ENCODE measurements around the gene ZWINT.
A peak's percentile ranks its signal among the peaks of the same experiment; 100 is the strongest.

ZWINT gene

DNA sequence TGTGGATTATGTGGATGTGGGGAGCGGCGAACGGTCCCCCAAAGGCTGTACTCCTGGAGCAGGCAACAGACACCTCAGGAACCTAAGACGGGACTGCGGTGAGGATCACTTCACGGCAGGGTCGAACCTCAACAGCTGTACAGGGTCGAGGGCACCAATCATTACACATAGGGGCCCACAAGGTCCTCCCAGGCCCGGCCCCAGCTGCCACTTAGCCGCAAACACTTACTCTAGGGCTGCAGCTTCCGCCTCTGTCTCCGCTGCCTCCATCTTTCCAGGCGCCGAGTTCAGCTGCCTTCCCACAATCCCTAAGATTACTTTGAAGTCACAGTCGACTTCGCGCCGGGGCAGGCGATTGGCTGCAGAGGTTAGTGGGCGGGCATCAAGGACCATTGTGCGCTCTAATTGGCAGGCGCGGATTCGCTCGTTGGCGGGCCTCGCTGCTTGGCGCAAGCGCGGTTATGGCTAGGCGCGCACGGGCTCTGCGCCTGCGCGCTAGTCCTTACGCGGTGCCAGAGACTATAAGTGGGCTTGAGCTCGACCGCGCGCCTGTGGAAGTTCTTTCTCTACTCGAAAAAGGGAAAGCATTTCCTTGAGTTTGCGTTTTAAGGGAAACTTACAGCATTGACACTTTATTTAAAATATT is at the start of gene ZWINT:
Gene ZWINT (minus strand): TSS at position 293 of the 646 bp plus-strand sequence. CDS start 23 bp downstream, at position 270.
- peak; percentile 89 for DNase-seq

- no peak for DNase-seq
These were observed 22.7 kb upstream of the ZWINT start for GRCh38 chr10:56383806-56384205.

DNA sequence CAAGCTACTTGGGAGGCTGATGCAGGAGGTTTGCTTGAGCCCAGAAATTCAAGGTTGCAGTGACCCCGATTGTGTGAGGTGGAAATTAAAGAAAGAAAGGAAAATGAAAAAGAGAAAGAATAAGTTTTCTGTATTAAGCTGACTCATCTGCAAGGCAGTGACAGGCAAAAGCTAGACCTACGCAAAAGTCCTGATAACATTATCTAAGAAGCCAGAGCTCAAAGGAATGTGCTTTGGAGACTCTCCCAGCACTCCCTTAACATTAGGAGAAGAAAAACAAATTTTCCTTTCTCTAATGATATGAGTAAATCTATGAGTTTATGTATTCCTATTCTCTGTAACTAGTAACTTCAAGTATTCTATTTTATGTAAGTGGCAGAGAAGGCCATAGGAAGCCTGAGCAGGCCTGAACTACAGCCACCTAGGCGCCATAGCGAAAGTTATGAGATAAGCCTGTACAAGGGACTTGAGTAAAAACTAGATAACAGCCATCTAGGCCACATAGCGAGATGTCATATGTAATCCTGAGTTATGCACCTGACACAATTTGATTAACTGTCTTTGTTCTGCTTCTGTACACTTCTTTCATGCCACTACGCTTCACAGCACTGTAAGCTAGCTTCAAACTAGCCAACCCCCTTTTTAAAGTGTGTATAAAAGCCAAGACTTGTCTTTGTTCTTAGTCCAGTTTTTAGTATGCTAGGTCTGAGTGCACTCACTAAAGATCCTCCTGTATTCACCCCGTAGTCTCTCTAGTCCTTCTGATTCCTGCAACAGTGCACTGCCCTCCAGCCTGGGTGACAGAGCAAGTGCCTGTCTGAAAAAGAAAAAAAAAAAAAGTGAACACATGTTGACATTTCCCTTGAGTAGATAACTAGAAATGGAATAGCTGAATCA is 9.4 kb upstream of the ZWINT start:
- DNase-seq = no peak

GRCh38 chr10:56360583-56360966 is 484 bp downstream of the ZWINT start:
- no peak for DNase-seq

DNA sequence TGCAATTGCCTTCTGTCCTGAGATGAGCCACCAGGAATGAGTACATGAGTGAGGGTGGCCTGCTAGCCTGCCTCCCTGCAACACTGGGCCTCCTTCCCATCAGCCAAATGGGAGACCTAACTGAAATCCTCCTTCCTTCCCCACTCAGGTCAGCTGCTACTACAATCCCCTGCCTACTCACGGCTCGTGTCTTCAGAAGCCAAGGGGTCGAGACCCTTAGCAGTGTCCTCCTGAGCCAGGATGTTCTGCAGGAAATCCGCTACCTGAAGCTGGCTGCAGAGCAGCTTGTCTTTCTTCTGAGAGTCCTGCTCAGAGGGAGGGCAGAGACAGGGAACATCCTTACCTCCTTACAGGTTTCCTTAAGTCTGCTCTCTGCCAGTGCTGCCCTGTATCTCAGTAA is 1.2 kb downstream of the ZWINT start:
- DNase-seq = no peak

DNA sequence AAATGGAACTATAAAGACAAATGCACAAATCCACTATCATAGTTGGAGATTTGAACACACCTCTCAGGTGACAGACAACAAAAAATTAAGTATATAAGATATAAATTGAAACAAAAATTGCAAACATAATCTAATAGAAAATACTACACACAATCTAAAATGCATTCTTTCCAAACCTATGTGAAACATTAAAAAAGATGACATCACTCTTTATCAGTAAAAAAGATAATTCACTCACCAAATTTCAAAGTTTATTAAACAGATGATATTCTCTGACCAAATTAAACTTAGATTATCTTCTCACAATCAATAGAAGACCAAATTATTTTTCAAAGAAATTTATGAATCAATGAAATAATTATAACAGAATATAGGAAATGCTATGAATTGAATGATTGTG is 4.0 kb downstream of the ZWINT start:
- DNase-seq = no peak

DNA sequence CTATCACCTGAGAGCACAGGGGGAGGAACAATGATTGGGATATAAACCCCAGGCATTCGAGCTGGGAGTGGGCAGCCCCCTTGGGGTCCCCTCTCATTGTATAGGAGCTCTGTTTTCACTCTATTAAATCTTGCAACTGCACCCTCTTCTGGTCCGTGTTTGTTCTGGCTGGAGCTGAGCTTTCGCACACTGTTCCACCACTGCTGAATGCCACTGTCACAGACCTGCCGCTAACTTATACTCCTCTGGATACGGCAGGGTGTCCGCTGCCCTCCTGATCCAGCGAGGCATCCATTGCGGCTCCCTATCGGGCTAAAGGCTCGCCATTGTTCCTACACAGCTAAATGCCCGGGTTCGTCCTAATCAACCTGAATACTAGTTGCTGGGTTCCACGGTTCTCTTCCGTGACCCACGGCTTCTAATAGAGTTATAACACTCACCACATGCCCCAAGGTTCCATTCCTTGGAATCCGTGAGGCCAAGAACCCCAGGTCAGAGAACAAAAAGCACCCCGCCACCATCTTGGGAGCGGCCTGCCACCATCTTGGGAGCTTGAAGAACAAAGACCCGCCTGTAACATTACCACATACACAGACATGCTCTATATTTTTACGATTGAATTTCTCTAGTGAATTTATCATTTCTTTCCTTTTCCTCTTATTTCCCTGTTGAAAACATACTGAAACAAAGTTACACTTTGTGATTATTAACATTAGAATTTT is 9.0 kb downstream of the ZWINT start:
- DNase-seq = no peak

DNA sequence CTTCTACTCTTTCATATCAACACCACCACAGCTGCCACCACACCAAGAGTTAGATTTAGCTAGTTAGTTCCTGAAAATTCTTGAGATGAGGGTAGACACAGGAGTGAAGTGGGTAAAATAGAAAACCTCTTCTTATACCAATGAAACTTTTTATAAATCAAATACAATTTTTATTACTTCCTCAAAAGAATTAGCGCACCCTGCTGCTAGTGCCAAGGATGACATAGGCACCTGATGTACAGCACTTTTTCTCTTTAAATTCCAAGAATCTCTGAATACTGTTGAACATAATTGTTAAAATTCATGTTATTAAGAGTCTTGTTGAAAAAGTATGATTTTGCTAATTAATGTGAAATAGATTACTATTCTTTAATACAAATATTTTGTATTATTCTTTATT is 11.4 kb downstream of the ZWINT start:
- no peak for DNase-seq

DNA sequence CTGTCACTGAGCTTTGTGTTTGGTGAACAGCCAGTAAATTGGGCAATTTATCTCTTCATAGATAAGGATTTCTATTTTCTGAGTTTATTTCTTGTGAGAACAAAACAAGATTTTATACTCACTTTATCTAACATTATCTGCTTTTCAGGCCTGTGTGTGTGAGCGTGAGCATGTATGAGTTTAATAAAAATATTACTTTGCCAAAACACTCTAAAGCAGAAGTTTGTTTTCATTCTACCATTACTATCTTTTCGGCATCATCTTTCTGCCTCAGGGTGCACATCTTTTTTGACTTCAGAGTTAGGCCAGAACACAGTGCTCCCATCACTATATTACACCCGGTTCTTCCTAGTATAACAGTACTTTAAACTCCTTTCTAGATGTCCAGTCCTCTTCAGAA is 13.0 kb downstream of the ZWINT start:
- DNase-seq = no peak

GRCh38 chr10:56346845-56347415 is 14.1 kb downstream of the ZWINT start:
- no peak for DNase-seq

DNA sequence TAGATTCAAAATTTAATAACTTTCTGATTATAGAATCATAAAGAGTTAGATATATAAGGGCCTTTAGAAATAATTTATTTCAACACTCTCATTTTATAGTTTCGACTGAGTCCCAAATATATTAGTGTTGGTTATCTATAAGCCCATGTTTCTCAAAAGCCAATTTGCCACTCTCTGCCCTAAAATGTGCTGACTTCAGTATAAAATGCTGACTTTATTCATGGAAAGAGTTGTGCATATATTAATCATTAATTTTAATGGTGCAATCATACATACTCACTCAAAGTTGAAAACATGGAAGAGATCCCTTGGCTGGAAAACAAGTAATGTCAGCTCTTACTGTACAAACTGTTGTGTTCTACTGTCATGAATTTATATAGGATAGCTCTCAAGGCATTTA is 19.4 kb downstream of the ZWINT start:
- DNase-seq = no peak

GRCh38 chr10:56329961-56330360 is 31.1 kb downstream of the ZWINT start:
- DNase-seq = no peak

GRCh38 chr10:56327118-56327517 is 33.9 kb downstream of the ZWINT start:
- no peak for DNase-seq

DNA sequence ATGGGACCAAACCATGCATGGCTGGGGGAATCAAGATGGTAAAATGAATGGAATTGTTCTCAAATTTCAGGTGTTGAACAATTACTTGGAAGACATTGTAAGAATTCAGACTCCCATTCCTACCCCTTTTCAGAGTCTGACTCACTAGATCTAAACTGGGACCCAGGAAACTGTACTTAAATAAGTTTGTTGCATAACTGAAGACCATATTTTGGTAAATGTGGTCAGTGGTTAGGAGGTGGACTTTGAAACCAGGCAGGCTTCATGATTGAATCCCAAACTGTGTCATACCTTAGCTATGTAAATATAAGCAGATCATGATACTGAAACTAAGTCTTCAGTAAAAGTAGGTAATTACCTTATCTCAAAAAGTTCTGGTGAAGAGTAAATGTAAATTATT is 41.7 kb downstream of the ZWINT start:
- no peak for DNase-seq

- no peak for DNase-seq
These were observed 42.2 kb downstream of the ZWINT start for GRCh38 chr10:56318816-56319215.

GRCh38 chr10:56317603-56318002 is 43.5 kb downstream of the ZWINT start:
- DNase-seq = no peak

DNA sequence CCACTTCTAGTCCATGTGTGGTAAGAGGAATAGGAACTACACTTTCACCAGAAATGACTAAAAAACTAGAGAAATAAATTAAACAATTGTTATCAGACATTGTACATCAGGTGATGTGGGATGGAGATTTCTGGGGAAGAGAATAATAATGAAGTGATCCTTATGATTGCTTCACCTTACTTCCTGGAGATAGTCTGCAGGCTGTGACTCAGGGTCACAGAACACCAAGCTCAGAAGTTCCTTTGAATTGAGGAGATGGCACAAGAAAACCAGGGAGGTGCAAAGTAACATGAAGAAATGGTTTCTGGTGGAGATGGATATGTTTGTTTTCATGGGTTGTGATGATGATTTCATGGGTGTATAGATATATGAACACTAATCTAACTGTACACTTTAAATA is 44.5 kb downstream of the ZWINT start:
- no peak for DNase-seq
